Tibial nerve (tissue), 4 donors: ENCODE data around the gene OR5K3. TPM values are rescaled to one million over a fixed set of nuclear protein-coding genes. Genes with fewer than 3 reads are reported as not detected.

Source experiments
- DNase-seq, 2 donors: peaks; one replicate each; pipeline ENCODE4 v3.0.0-alpha.2; 2019; ENCODE audit warnings: low spot score in 2 of 2
- H3K27ac ChIP-seq, 4 donors: fragments of 200-600 bp; sonication (generic) in 3 of 4; one replicate each; pipeline ENCODE4 v1.5.1; 2017 to 2019; ENCODE audit warnings: mild to moderate bottlenecking in 1 of 4
- H3K27me3 ChIP-seq, 2 donors: fragments of 200-600 bp; sonication (generic) in 1 of 2; one replicate each; pipeline versions ENCODE4 v1.5.1 to v1.6.0; 2017 to 2019
- H3K36me3 ChIP-seq, 3 donors: fragments of 200-600 bp; sonication (generic); one replicate each; pipeline ENCODE4 v1.5.1; 2018 to 2019
- H3K4me1 ChIP-seq, 4 donors: fragments of 200-600 bp; sonication (generic) in 3 of 4; one replicate each; pipeline ENCODE4 v1.5.1; 2017 to 2019
- H3K4me3 ChIP-seq, 4 donors: fragments of 200-600 bp; sonication (generic) in 3 of 4; one replicate each; pipeline ENCODE4 v1.5.1; 2017 to 2019; ENCODE audit warnings: mild to moderate bottlenecking in 1 of 4, moderate library complexity in 1 of 4
- H3K9me3 ChIP-seq, 4 donors: fragments of 200-600 bp; sonication (generic) in 3 of 4; one replicate each; pipeline ENCODE4 v1.5.1; 2017 to 2019
- CTCF ChIP-seq, 5 experiments: fragments of 200-600 bp in 3 of 5; fragments of 450-650 bp in 2 of 5; sonication (generic) in 3 of 5; IDR thresholded peaks; one replicate each; pipeline ENCODE4 v1.5.1; 2016 to 2019; ENCODE audit warnings: antibody characterized with exemption in 5 of 5, mild to moderate bottlenecking in 3 of 5, moderate library complexity in 2 of 5
- EP300 ChIP-seq, 2 donors: sonication (generic); formaldehyde crosslinking; IDR thresholded peaks; one replicate each; pipeline ENCODE4 v1.6.1; 2017; ENCODE audit warnings: antibody characterized with exemption in 2 of 2, mild to moderate bottlenecking in 1 of 2
- POLR2A ChIP-seq, 2 donors: fragments of 450-650 bp; IDR thresholded peaks; one replicate each; pipeline ENCODE4 v1.6.1; 2017; ENCODE audit warnings: antibody characterized with exemption in 2 of 2, mild to moderate bottlenecking in 2 of 2, moderate library complexity in 2 of 2
- WGBS, 2 donors: methylation state at CpG; one replicate each; pipeline ENCODE4 v1.1.5; 2018; 5-methylcytosine and 5-hydroxymethylcytosine counted together
- total RNA-seq, 4 donors: library from RNA; depleted of rRNA; stranded (reverse); fragments of >200 nt; gene quantifications; one replicate each; pipeline ENCODE4 v1.1.0, GENCODE V29; 2016

Gene OR5K3
- total RNA-seq: not detected

- Histone ChIP-seq H3K9me3 (no peaks in the 10 kb centered on the region), H3K4me1 (no peaks in the 10 kb centered on the region), H3K4me3 (no peak within 1 kb of the TSS), H3K27me3 (no peaks in the 10 kb centered on the region), H3K27ac (no peak within 1 kb of the TSS), H3K36me3 (no peaks in the 10 kb centered on the region)
- no peak for DNase-seq
- TF ChIP-seq CTCF (IDR thresholded peaks at IDR 0.05) (no peak), POLR2A (IDR thresholded peaks at IDR 0.05) (no peak), EP300 (IDR thresholded peaks at IDR 0.05) (no peak)
Observed at GRCh38 chr3:98390366-98390765, at the start of gene OR5K3. Gene OR5K3, plus strand, starts transcription at chr3:98390666. Its CDS starts 0 bp downstream, at chr3:98390666.

- Histone ChIP-seq H3K36me3 (no peaks in the 10 kb centered on the region), H3K9me3 (no peaks in the 10 kb centered on the region), H3K27ac (no peak overlapping the region), H3K4me3 (no peak overlapping the region), H3K27me3 (no peaks in the 10 kb centered on the region), H3K4me1 (no peaks in the 10 kb centered on the region)
- WGBS, 2 donors: 91% methylated on average over 6 of the region's 6 CpGs
- DNase-seq: no peak
- TF ChIP-seq CTCF (IDR thresholded peaks at IDR 0.05) (no peak), EP300 (IDR thresholded peaks at IDR 0.05) (no peak), POLR2A (IDR thresholded peaks at IDR 0.05) (no peak)
Observed at GRCh38 chr3:98341758-98342157, 48.7 kb upstream of the OR5K3 start.

GRCh38 chr3:98343647-98344507 is 46.6 kb upstream of the OR5K3 start:
- peak in 1 of 2 donors; percentile 26 for DNase-seq
- 64 to 67% methylated on average over 13 of the region's 13 CpGs for WGBS, 2 donors
- Histone ChIP-seq H3K36me3 (no peaks in the 10 kb centered on the region), H3K4me3 (no peak overlapping the region), H3K4me1 (no peaks in the 10 kb centered on the region), H3K27ac (no peak overlapping the region), H3K9me3 (no peaks in the 10 kb centered on the region), H3K27me3 (no peaks in the 10 kb centered on the region)
- TF ChIP-seq POLR2A (IDR thresholded peaks at IDR 0.05) (no peak), EP300 (IDR thresholded peaks at IDR 0.05) (no peak), CTCF (IDR thresholded peaks at IDR 0.05) (peak in 2 of 5 experiments; percentile 16 to 20)

- Histone ChIP-seq H3K27me3 (no peaks in the 10 kb centered on the region), H3K4me1 (no peaks in the 10 kb centered on the region), H3K9me3 (no peaks in the 10 kb centered on the region), H3K4me3 (no peak overlapping the region), H3K27ac (no peak overlapping the region), H3K36me3 (no peaks in the 10 kb centered on the region)
- DNase-seq: no peak
- no peak for TF ChIP-seq EP300 (IDR thresholded peaks at IDR 0.05)
- no peak for TF ChIP-seq CTCF (IDR thresholded peaks at IDR 0.05)
- no peak for TF ChIP-seq POLR2A (IDR thresholded peaks at IDR 0.05)
- 94% methylated on average over 3 of the region's 3 CpGs for WGBS, 2 donors
Observed at GRCh38 chr3:98350082-98350481, 40.4 kb upstream of the OR5K3 start.

GRCh38 chr3:98353554-98353953 is 36.9 kb upstream of the OR5K3 start, which contains the start of gene OR5K4:
Gene OR5K4, plus strand, starts transcription at chr3:98353854. Its CDS starts 0 bp downstream, at chr3:98353854.
- Histone ChIP-seq H3K27me3 (no peaks in the 10 kb centered on the region), H3K4me1 (no peaks in the 10 kb centered on the region), H3K27ac (no peak within 1 kb of the TSS), H3K36me3 (no peaks in the 10 kb centered on the region), H3K9me3 (peaks cover 0 to 4% (median 0%) of the 10 kb centered on the region in 4 donors), H3K4me3 (no peak within 1 kb of the TSS)
- 78 to 80% methylated on average over 2 of the region's 2 CpGs for WGBS, 2 donors
- TF ChIP-seq POLR2A (IDR thresholded peaks at IDR 0.05) (no peak), EP300 (IDR thresholded peaks at IDR 0.05) (no peak), CTCF (IDR thresholded peaks at IDR 0.05) (no peak)
- no peak for DNase-seq
